GM18498 (cell line): ENCODE data around the gene ABCG1.

Experiments used
- ATAC-seq: cut with Tn5 transposase; IDR thresholded peaks from one replicate; pipeline ENCODE4 v1.9.1; 2021; ENCODE audit warnings: mild to moderate bottlenecking, moderate library complexity; ENCODE audit not compliant: unreplicated experiment

ABCG1 gene

DNA sequence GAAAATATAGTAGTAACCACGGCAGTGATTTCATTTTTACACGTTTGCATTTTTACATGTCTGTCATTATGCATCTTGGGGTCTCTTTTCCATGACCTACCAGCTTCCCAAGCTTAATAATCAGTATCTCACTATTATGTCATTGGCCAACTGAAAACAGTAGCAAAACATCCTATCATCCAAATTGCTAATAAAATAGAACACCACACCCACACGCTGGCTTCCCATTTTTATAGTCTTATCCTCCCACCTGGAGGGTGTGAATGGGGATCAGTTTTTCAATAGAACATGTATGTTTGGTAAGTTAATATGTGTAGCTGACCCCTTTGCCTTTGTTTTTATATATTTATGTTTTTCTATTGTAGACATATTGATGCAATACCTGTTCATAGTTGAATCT lies 84.5 kb downstream of the ABCG1 start:
- no peak for ATAC-seq

DNA sequence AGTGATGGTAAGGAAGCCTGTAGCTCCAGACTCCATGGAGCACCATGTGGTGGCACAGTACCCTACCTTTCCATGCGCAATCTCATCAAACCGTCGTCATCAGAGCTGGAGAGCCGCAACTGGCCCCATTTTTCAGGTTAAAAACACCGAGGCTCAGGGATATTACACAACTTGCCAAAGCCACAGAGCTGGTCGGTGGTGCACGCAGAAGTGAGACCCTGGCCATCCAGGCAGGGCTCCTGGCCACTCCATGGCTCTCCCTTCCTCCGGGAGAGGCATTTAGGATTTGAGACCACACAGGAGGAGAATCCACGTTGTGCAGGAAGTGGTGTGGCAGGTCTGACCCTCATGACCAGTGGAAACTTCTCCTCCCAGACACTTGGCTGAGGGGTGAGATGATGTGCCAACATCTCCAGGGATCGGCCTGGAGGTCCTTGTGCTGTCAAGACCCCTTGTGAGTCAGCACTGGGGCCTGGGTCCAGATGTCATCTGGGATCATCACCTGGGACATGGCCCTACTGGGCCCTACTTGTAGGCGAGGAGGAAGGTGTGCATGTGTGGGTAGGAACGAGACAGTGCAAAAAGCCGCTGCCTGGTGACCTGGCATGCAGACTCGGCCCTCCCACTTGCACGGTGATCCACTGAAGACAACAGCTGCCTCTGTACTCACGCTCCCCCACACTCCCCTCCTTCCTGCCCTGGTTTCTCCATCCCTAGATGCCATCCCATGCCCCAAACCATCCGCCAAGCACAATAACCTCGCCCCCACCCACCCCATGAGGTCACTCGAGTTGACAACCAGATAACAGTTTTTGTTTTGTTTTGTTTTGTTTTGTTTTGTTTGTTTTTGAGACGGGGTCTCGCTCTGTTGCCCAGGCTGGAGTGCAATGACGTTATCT lies 85.9 kb downstream of the ABCG1 start:
- no peak for ATAC-seq

DNA sequence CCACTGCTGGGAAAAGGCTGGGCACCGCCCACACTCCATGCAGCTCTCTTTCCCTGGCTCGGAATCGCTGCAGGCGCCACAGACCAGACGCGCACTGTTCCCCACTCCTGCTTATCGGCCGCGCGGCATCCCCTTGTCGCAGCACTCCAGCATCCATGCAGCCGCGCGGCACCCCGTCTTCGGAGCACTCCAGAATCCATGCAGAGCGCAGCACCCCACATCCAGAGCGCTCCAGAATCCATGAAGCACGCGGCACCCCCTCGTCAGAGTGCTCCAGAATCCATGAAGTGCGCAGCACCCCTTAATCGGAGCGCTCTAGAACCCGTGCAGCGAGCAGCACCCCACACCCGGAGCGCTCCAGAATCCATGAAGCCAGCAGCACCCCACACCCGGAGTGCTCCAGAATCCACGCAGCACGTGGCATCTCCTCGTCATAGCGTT lies 86.8 kb downstream of the ABCG1 start:
- no peak for ATAC-seq

DNA sequence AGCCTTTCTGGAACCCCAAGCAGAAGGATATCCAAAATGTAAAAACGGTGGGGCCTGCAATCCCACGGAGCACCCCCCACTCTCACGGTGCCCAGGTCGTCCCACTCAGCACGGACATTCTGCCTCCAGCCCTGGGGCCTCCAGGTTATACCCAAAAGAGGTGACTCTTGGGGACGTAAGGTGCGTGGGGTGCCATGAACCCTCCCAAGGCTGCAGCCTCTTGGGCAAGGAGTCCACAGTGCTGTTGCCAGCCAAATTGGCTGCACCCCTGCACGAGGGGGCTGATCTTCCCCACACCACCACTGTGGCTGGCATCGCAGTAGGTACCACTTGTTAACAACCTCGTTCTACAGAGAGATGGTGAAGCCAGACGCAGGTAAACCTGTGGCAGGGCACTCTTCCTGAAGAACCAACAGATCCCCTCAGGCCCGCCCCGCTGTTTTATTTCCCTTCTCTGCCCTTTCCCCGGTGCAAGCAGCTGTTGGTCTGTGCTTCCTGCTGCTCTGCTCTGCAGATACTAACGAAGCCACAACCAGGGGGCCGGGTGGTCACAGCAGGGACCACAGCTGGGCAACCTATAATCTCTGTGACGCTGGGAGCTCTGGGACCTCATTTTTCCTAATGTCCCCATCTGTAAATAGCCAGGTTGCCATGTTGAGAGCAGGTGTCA lies 87.6 kb downstream of the ABCG1 start:
- no peak for ATAC-seq

DNA sequence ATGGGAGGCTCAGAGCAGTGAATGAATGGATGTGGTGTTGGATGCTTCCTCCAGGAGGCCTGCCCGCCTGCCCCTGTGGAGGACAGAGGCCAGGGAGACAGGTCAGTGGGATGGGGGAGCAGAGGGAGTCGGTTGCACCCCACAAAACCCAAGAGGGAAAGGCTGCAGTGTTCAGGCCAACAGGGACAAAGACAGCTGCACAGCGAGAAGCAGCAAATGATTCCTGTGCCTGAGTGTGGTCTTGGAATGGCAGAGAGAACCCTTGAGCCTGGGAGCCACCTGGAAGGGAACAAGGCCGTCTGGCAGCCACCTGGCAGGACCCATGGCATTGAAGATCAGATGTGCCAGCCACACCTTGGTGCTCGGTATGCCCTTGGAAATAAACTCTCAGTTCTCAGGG lies 88.2 kb downstream of the ABCG1 start:
- no peak for ATAC-seq

DNA sequence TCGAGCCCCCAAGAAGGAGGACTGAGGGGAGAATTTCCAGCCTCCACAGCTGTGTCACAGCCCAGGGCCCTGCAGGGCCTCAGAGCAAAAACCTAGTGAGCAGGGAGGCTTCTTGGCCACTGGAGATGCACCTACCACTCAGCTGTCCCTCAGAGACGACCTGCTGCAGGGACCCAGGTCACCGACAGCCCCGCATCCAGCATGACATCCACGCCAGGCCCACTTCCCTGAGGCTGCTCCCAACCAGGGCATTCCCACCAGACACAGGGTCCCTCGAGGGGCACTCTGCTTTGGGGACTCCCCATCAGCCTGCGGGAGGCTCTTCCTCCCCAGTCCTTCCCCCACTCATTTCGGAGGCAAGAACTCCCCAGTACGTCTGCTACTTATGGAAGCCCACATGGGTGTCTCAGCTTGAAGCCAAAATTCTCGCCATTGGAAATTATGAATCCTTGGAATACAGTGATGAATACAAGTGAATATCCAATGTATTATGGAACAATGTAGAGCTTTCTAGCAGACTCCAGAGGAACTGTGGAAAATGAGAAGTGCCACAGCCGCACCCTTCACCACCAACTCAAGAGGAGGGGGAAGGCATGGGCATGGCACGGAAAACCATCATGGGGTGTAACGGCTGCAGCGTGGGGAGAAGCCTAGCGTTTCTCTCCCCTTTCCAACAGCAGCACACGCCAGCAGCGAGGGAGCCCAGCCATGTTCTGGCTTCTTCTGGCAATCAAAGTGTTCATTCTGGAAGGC lies 89.4 kb downstream of the ABCG1 start:
- no peak for ATAC-seq

DNA sequence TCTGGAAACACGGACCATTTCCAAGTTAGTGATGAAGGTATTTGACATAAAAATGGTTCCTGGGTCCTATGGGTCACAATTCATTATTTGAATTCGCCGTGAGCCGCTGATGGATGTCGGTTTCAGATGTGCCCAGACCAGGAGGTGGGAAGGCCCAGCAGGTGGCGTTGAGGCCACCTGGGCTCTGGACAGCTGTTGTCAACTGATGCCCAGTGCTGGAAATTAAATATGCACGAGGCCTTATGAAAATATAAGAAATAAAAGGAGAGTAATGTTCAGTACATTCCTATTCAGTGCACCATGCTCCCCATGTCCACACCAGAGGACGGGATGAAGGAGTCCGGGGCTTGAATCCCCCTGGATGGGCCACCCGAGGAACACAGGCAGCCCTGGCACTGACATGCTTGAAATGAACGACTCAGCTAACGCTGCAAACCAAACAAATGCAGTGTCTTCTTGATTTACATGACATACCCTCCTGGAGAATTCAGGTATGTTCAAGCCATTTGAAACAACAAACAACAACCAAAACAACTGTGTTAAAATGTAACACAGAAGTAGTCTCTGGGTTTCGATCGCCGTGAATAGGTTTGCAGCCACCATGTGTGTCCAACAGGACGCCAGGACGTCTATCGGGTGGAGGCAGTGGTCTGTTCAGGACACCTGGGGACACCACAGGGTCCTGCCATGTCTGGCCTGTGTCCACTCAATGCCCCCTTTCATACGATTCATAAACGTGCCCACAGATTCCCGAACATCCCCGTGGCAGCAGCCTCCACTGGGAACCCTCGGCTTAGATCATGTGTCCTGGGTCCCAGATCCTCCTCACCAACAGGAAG lies 90.2 kb downstream of the ABCG1 start:
- ATAC-seq, result no peak

DNA sequence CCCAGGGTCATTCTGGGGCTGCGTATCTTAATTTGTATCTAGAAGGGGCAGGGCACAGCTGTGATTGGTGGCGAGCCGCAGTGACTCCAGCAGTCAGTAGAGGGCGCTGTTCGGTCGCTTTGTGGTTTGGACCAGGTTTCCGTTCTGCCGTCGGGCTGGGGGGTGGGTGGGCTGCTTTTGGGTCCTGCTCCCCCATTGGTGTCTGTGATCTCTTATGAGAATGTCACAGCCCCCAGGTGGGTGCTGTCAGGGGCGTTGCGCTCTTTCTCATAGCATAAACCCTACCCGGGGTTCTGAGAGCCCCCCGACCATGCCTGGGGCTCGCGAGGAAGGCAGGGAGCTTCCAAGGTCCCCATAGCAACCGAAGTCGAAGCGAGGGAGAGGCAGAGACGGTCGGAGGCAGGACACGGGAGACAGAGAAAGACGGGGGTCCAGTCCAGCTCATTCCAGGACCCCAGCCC lies 90.8 kb downstream of the ABCG1 start:
- ATAC-seq, result no peak

DNA sequence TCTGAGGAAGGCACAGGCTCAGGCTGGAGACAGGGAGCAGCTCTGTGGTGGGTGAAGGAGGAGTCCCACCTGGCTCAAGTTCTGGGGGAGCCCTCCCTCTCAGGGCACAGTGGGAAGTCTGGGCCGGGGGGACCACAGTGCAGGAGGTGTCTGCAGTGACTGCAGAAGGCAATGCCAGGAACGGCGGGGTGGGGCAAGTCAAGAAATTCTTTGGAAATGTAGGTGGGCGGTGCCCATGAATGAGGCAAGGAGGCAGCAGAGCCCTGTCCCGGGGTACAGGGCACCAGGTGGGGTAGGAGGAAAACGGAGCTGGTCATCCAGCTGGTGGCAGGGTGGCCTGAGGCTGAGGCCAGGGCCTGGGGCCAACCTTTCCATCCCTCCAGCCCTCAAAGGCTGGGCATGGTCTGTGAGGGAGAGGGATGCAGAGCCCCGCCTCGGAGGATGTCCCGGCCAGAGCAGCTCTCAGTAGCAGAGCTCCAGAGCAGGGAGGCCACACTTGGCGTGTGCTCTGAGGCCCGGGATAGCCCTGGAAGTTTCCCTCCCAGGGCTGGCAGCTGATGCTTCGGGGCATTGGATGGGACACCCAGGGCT lies 91.6 kb downstream of the ABCG1 start:
- ATAC-seq, result no peak

DNA sequence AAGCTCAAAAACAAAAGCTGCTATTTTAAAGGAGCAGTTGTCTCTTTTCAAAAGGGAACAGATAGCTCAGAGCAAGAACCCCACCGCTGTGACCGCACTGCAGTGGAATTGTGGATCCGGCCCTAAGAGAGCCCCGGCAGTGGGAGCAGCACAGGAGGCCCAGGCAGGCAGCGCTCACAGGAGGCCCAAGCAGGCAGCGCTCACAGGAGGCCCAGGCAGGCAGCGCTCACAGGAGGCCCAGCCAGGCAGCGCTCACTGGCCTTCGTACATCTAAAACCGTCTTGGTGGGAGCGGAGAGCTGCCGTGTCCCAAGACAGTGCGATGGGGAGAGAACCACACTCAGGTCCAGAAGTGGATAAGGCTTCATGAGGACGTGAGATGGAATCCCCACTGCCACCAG lies 92.2 kb downstream of the ABCG1 start:
- no peak for ATAC-seq

DNA sequence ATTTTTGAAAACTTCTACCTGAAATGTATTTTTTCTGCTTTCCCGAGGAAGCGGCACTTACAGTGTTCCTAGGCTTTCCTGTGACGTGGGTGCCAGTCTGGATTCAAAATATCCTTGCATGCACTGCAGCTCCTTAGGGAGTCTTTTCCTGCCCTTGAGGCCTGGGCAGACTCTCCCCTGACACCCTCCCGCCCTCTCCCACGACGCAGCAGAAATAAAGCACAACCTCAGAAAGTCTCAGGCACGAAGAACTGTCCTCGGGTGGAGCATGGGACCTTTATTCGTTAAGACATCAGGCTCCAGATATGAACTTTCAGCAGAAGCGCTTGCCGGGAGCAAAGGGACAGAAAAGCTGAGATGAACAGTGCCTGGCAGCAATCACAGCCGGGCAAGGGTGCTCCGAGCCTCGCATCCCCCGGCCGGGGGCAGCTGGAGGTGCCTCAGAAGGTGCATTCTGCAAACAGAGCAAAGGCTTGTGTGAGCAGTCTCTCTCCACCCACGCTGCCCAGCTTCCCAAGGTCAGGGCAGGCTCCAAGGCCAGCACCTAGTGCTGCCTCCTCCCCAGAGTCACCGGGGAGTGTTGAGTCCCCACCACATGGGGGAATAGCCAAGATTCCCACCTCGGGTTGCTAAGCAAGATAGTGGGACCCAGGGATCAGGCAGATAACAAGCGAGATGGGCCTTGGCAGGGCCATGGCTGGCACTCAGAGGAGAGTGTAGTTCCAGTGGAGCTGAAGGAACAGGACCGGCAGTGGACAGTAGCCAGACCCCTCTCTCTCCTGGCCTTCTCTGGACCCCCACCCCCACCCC lies 93.1 kb downstream of the ABCG1 start:
- no peak for ATAC-seq

DNA sequence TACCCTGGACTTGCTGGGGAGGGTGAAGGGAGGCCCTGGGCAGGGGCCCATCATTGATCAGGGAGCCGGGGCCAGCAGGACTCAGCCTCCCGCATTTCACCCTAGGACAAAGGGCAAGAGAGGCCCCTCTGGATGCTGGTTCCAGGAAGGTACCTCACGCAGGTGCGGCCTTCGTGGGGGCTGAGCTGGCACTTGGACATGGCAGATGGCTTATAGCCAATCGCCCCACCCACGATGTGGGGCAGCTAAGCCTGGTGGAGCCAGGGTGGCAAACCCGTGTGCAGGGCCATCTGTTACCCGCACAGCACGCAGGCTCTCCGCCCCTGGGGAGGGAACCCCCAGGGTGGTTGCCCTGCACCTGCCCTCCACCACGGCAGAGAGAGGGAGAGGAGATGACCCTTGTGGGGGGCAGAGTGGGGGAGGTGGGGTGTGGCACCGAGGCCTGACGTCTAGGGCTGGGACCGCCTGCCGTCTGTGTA lies 93.7 kb downstream of the ABCG1 start:
- no peak for ATAC-seq

DNA sequence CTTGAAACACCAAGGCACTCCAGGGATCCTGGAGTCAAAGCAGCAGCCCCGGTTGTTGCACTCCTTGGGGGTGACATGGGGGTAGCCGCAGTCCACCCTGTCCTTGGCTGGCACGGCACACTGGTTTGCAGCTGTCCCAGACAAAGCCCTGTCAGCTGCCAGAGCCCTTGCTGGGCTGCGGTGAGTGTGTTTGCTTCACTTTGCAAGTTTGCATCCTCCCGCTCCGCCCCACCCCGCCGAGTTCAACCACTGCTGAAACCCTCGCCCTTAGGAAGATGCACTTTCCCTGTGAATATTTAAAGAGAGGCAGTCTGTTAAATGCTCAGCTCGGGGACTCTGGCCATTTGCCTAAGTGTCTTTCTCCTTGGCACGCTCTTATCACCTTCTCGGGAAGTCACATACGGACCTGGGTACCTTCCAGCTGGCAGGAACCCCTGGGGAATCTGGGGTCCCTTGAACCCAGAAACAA lies 94.6 kb downstream of the ABCG1 start:
- ATAC-seq, result no peak

DNA sequence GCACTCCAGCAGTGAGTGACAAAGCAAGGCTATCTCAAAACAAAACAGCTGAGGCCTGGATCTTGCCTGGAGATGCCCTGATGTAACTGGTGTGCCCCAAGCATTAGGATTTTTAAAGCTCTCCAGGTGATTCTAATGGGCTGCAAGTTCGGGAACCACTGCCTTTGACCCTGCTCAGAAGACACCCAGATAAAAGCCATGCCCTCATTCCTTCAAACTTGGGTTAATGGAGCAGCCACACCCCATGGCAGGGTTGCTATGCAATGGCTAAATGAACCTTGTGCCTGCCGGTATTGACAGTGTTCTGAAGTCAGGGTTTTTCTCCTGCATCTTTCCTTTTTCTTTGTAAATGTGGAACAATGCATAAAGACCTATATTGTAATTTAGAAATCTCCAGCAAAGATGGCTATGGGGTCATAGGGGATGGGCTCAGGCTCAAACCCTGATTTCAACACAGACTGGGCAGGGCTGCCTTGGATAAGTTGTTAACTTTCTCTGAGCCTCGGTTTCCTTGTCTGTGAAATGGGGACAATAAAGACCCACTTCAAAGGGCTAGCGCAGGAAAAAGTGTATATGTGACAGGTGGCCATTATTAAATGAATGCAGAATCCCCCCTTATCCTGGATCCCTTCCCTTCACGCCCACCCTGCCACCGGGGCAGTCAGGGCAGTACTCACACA lies 95.8 kb downstream of the ABCG1 start:
- no peak for ATAC-seq

DNA sequence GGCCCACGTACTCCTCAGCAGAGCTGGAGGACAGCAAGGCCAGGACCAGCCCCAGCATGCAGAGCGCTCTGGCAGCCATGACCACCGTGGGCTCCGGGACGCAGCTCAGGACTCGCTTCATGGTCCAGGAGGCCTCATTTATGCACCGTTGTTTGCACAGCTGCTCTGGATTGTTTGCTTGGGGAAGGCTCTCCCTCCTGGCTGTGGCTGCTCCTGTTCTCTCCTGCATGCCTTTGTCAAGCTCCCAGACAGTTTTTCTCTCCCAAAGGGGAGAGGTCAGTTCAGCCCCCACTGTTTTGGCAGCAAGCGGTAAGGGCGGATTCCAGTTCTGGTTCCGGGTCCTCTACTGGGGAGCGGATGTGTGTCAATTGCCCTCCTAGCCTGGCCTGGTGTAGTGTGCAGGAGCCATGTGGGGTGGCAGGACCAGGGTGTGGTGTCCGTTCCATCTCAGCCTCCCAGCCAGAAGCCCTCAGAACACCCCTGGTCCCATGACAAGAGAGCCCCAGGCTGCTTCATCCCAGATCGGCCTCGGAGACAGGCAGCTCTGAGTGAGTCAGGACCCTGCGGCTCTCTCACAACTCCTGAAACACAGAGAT lies 96.5 kb downstream of the ABCG1 start, which contains the start of gene TFF3:
TFF3 (minus strand) TSS at position 114 of the 596 bp plus-strand sequence; CDS start at position 79, 35 bp downstream.
- no peak for ATAC-seq

DNA sequence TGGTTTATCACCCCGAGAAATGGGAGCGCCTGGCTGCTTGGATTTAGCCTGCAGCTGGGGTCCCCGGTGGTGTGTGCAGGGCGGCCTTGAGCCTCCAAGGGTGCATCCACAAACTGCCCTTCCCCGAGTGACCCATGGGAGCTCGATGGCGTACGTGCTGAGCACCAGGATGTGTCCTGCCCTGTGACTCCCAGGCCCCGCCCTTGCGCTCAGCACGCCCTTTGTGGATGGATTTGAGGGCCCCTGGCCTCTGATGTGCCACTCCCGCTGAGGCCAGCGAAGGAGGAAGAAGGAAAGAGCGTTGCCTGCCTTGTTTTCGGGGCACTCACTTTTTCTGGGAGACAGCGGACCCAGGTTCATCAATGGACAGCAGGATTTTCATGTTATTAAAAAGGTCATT lies 98.0 kb downstream of the ABCG1 start:
- no peak for ATAC-seq

DNA sequence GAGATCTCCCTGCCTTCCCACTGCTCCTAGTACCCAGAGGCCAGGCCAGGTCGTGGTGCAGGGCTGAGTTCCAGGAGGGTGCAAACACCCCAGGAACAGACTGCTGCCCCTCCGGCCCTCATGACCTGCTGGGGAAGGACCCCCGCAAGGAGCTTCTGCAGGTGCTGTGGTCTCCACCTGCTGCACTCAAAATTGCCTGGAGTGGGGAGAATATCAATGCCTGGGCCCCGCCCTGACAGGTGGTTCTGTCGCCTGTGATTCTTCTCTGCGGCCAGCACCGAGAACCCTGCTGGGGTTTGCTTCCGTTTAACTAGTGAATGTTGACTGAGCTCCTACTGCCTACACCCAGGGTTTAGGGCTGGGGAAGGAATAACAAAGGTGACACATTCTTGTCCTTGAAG lies 98.4 kb downstream of the ABCG1 start:
- ATAC-seq, result no peak
